ENCODE measurements around the gene USP49.
"Not testable (repeated sequence)": the region's sequence is repeated elsewhere in the genome, so short reads cannot be mapped to it uniquely, and the experiment has no call there.

USP49 gene

DNA sequence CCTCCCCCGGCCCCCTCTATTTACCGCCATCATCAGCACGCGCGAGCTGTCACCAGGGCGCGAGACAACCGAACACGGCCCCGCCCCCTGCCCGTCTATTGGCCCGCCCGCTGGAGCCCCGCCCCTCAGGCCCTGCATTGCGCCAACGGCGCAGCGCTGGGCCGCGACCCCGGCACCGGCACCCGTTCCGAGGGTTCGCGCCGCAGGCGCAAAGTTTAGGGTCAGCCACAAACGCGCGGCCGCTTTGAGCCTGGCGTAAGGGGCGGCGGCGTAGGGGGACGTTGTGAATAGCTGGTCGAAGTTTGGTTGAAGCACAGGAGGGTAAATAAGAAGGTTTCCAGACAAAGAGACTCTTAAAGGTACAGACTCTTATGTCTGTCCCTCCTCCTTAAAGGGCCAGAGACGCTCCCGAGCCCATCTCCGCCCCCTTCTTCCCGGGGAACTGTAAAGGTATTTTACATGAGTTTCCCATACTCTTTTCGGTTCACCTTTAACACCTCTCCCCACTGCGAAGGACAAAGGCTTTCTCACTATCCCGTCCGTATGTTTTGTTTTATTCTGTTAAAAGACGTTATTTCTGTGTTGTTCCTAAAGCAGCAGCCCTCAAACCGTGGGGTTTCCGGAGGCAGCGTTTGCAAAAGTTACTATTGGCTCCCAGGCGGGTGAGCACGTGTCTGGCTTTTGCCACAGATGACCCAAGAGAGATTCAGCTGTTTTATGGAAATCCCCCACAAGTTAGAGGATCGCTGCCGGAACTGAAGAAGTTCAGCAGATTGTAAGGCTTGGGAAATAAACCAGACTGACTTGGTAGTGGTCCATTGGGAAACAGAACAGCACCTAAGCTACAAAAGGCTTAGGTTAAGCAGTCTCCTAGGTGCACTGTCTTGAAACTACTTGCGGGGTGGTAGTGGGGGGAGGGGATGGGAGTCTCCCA is at the start of gene USP49:
Gene USP49, minus strand, starts transcription at position 76 of the 934 bp plus-strand sequence. CDS start 88,392 bp downstream, outside the sequence.
- peak; percentile 70 for DNase-seq (ENCODE audit: low spot score)

DNA sequence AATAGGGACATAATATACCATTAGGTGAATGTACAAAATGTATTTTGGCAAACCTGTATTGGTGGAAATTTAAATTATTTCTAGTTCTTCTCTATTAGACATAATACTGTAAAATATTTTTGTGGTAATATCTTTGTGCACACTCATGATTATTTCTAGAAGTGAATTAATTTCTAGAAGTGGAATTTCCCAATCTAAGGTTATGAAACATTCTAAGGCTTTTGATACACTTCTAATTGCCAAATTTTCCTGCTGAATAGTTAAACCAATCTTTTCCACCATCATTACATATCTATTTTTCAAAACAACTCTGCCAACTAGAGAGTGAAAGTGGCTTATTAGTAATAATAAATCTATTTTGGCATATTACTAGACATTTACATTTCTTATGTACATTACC is 48.3 kb upstream of the USP49 start:
- no peak for DNase-seq (ENCODE audit: low spot score)

DNA sequence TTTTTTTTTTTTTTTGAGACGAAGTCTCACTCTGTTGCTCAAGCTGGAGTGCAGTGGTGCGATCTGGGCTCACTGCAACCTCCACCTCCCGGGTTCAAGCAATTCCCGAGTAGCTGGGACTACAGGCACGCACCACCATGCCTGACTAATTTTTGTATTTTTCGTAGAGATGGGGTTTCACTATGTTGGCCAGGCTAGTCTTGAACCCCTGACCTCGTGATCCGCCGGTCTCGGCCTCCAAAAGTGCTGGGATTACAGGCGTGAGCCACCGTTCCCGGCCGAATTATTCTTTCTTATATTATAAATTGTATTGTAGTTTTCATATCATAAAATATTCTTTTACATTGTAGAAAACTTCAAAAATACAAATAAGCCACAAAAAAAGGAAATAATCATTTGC is 47.7 kb upstream of the USP49 start:
- DNase-seq (ENCODE audit: low spot score) = not testable (repeated sequence)

DNA sequence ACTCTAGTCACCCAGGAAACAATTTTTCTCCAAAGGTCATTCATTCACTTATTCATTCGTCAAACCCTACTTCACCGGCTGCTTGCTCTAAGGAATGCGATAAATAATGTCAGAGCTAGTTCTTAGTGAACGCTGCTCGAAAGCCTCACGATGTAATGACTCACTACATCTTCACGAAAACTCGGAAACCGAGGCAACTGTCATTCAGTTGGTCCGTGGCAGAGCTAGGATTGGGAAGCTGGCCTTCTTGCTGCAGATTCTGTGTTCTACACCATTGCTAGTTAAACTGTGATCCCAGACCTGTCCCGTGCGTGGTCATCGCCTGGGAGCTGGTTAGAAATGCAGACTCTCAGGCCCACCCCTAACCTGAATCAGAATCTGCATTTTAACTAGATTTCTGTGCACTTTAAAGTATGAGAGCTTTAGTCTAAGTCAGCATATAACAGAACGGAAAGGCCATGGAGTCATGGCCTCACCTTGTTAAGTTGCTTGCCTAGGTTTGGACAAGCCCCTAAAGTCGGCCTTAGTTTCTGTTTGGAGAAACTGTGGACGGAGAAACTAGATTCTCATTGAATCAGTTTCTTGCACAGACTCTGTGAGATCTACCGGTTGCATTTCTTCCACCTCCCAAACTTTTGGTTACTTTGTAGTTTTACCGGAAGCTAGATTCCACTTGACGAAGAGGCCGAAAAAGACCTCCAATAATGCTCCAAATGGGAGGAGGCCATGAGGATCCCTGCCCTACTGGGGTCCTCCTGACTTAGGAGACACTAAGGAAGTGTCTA is 47.1 kb upstream of the USP49 start:
- peak; percentile 67 for DNase-seq (ENCODE audit: low spot score)

DNA sequence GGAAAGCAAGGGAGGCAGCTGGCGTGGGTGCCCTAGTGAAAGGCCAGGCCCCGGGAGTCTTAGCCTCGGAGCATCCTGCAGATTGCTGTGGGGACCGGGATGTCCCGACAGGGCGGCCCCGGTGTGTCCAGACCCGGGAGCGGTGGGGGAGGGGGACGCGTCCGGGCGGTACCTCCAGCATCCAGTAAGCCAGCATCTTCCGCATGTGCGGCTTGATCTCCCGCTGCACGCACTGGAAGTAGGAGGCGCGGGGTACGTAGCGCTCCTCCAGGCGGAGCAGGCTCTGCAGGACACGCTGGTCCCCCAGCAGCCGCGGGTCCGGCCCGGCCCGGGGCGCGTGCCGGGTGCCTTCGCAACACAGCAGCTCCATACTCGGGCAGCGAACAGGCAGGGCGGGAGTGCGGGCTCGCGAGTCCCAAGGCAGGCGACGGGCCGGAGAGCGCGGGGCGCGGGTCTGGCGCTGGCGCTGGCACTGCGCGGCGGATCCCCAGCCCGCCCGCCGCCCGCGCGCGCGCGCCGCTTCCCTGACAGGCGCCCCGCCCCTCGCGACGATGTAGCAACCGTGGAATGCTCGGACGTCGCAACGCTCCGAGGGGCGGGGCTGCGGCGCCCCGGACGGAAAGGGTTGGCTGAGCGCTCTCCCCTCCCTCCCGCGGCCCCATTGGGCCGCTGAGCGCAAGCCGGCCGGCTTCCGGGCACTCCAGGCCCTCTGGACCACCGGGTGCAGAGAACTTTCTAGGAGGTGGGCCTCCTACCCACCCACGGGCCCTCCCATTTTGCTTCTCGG is 46.3 kb upstream of the USP49 start, which contains the start of gene CCND3:
Gene CCND3, minus strand, starts transcription at position 529 of the 787 bp plus-strand sequence. Its CDS starts 159 bp downstream, at position 370.
- peak; percentile 83 for DNase-seq (ENCODE audit: low spot score)

DNA sequence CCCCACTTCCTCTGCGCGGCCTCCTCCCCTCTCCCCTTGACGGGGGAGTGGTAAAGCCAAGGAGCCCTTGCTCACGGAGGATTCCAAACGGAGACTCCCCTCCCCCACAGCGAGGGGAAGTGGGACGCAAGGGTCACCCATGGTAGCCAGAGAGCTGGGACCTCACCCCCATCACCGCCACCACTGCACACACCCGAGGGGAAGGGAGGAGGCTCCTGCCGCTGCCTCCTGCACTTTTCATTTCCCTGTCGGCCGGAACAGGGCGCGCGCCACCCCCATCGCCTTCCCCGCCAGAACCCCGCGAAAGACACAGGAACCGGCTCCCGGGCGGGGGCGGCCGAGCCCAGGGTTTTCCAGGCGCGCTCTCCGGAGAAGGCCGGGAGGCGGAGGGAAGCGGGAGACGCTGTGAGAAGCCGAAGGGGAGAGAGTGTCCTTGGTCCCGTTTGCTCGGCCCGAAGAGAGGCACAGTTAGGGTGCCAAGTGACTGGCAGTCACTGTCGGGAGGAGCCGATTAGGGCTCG is 45.6 kb upstream of the USP49 start:
- DNase-seq (ENCODE audit: low spot score) = peak; percentile 18

DNA sequence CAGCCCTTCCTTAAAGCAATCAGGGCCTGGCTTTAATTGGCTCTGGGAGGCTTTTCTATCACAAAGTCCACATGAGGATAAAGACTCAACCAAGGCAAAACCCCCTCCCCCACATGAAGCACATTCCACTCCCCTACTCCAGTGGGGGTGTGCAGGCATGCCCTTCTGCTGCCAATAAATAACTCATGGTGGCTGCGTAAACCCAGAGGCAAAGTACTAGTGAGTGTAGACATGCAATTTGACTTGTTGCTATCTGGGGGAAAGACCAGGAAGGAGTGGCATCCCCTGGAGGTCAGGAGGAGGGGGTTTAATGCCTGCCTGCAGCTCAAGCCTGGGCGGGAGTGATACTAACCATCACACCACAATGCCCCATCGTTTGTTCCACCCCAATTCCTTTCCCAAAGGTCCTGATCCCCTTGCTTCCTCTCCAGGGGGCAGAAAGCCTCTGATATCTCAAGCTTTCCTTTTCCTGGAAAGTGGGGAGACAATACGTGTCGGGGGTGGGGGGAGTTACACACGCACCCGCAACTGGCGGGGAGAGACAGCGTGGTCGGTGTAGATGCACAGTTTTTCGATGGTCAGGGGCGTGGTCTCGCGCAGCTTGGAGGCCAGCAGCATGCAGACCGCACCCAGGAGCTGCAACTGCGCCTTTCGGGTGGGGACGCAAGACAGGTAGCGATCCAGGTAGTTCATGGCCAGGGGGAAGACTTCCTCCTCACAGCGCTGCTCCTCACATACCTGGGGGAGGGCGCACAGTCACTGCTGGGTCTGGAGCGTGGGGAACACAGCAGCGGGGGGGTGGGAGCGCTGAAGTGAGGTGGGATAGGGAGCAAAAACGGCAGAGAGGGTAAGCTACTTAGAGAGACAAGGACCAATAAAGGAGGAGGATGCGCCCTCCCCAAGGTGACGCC is 44.9 kb upstream of the USP49 start:
- DNase-seq (ENCODE audit: low spot score) = no peak

DNA sequence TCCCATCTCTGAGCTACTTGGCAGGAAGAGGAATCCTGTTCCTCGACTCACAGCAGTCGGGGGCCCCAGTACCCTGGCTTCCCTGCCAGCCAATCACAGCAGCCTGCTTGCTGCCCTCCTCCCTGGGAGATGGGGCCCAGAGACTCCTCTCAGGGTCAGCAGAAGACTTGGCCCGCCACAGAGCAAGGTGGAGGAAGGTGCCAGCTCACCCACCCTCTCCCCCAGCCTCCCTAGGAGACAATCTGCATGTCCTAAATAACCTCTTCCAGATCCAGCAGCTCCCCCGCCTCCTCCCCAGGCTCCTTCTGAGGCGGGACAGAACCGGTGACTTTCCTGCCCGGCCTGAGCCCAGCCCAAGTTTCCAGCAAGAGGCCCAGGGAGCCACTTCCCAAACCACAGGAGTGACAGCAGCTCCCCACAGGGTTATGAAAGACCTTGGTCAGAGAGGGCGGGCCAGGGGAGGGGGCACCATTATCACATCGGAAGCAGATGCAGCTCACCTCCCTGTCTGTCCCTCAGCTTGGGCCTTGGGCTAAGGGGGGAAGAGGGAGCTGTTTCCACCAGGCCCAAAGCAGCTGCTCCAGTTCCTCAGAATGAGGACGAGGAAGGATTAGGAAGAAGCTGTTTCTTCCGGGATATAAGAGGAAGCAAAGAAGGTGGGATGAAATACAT is 44.1 kb upstream of the USP49 start:
- no peak for DNase-seq (ENCODE audit: low spot score)

DNA sequence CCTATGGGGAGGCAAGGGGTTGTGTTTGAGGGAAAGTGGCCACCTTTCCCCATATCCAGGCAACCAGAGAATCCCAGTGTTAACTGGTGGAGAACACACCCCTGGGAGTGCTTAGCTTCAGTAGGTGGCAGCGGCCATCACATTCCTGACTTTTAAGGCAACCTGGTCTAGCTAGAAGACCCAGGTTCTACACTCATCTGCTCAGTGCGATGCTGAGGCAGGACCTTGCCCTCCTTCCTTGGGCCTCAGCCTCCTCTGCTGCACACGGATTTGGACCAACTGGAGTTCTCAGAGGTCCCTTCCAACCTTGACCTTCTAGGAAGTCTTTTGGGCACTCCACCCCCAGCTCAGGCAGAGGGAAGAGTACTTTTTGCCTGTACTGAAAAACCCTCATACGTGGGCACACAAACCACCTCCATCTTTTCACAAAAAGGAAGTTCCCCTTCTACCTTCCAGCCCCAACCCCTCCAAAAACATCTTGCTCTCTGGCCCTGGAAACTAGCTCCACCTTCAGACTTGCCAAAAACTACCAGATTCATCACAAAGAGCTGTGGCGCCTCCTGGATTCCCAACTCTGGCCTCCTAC is 43.5 kb upstream of the USP49 start:
- DNase-seq (ENCODE audit: low spot score) = no peak

DNA sequence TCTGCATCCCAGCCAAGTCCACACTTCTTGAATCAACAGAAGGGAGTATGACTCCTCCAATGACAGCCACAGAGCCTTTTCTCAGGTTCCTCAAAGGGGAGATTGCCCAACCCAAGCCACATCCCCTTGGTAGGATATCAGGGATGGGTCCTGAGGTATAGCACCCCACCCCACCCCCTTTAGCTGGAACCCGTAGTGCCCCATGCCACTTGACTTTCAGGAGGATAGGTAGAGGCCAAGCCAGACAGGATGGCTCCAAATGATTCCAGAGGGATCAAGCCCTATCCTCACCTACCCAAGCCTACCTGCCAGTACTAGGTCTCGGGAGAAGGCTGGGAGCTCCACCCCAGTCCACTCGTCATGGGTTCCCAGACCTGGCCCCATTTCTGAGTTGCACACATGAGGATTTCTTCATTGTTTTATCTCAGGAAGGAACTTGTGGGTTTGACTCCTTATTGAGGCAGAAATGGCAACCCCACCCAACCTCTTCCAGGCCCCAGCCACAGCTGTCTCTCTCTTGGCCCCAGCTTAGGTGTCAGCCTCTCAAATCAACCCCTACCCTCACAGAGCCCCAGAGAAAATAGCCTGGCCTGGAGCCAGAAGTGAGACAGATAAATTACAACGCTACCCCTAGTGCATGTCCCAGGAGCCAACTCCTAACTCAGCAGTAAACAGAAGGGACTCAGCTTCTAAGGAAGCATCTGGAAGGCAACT is 42.8 kb upstream of the USP49 start:
- DNase-seq (ENCODE audit: low spot score) = no peak

DNA sequence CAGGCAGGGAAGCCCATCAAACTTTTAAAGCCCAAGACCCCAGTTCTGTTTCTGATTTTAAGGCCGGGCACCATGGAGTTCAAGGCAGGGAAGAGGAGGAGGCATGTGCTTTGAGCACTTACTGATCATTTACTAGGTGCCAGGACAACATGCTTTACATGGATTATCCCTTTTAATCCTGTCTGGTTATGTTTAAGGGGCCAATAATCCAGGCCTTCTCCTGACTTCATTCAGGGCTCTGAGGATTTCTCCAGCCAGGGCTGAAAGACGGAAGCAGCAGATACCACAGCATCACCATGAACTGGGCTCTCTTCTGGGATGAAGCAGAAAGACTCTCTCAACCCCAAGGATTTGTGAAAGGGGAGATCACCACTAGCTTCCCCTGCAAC is 42.3 kb upstream of the USP49 start:
- DNase-seq (ENCODE audit: low spot score) = no peak

DNA sequence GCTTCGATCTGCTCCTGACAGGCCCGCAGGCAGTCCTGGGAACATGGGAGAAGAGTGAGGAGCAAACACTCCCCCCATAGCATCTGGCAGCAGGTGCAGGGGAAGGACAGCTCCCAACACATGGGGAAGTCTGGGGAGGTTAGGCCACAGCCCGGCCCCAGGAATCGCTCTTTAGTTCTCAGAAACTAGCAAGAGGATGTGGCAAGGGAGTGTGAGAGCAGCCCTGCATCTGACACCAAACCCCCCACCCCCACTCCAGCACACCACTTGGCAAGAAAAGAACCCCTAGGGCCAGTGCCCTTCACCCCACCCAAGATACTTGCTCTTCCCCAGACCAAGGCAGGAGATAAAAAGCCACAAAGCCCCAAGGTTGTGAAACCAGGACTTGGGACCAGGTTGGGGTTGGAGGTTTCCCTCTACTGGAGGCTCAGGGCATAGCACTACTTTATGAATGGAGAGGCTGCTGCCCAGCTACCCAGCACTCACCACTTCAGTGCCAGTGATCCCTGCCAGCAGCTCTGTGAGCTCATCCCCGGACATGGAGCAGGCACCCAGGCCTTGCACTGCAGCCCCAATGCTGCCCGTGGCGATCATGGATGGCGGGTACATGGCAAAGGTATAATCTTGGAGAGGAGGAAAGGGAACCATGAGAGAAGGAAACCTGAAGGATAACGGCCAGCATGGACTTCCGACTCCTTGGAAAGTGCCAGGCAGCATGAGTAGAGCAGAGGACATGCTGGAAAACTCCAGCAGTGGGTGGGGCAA is 41.1 kb upstream of the USP49 start:
- DNase-seq (ENCODE audit: low spot score) = peak; percentile 76

DNA sequence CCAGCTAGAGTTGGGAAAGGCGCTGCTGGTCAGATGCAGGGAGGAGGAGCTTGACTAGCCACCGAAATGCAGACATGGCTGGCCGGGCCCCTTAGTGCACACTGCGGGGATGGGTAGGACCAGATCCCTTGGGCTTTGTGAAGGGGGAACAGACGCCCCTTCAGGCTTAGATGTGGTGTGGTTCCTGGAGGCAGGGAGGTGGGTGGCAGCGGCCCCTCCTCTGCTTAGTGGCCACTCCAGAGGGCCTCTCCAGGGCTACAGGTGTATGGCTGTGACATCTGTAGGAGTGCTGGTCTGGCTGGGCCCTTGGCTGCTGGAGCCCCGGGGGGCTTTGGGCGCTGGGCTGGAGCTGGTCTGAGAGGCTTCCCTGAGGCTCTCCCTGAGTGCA is 40.5 kb upstream of the USP49 start:
- no peak for DNase-seq (ENCODE audit: low spot score)

DNA sequence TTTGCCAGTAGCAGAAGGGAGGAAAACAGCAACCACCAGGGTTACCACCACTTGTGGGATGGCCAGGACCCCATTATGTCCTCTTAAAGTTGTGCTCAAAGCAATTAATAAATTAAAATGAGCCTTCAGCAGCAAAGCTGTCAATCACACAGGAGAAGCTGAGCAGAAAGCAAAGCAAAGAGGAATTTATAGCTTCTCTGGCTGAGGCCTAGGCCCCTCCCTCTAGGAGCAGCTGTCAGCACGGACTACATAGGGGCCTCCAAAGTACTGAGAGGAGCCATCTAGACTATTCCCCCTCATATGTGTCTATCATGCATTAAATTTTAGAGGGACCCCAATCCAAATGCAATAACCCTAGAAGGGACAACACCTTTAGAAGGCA is 40.0 kb upstream of the USP49 start:
- no peak for DNase-seq (ENCODE audit: low spot score)

DNA sequence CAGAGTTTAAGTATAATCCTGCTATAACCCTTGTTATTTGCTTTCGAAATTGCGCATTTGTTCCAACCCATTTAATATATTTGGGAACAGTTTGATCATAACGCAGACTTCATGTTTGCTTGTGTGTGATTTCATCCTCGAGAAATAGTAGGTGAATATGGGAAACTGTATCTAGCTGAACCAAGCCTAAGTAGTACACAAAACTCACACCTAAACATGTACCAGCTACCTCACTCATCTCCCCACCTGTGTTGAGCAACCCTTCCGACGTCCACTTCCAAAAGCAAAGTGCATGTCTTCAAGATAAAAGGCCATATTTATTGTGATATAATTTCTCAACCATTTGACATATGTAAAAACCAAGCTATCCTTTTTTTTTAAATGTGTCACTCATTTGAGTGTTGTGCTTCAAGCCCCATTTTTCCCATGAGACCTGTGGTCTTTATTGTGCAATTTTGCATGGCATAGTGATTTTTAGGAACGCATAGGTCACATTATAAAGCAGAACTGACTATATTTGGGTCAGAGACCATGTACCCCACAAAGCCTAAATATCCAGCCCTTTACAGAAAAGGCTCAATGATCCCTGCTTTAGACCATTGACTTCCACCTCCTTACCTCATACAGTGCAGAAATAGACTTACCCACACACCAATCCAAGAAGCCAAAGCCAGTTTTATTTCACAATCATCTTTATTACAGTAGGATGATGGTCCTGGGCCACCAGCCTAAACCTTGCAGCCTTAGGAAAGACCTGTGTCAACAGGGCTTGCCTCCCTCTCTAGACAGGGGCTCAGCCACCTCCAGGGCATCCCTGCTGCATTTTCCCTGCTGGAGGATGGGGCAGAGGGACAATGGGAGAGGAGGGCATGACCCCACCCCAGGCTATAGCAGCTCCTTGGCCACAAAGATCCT is 39.4 kb upstream of the USP49 start:
- no peak for DNase-seq (ENCODE audit: low spot score)

DNA sequence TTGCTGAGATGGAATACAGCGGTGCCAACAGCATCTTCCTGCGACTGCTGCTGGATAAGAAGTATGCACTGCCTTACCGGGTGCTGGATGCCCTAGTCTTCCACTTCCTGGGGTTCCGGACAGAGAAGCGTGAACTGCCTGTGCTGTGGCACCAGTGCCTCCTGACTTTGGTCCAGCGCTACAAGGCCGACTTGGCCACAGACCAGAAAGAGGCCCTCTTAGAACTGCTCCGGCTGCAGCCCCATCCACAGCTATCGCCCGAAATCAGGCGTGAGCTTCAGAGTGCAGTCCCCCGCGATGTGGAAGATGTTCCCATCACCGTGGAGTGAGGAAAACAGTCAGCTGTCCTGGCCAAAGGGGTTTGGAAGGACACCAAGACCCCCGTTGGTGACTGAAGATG is 37.2 kb upstream of the USP49 start:
- DNase-seq (ENCODE audit: low spot score) = no peak

DNA sequence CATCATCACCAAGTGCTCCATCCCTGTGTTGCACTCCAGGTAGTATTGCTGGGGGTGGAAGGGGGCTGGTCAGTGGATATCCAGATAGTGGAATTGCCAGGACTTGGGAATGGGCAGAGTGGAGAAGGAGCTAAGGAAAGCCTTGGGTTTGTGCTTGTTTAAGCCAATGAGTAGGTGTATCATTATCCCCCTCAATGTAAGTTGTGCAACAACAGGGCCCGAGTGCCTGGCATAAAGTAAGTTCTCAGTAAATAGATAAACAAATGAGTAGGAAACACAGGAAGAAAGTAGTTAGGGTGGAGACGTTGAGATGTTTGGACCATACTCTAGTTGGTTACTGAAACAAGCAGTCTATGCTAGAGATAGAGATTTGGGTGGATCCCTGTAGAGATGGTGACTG is 36.6 kb upstream of the USP49 start:
- DNase-seq (ENCODE audit: low spot score) = no peak

Measured in kidney capillary endothelial cell (primary cell).